Astrocyte (in vitro differentiated cells and primary cell): Measurements from ENCODE around the gene MARCHF10.

Experiments used
- EZH2 ChIP-seq: IDR thresholded peaks from 2 replicates; pipeline ENCODE4 v1.6.1; 2012; ENCODE audit warnings: mild to moderate bottlenecking, low read length, inconsistent platforms; ENCODE audit not compliant: insufficient read depth
- TF ChIP-seq, protein P1 (sequence below): IDR thresholded peaks from 2 replicates; pipeline ENCODE4 v1.5.1; 2011; ENCODE audit warnings: low read depth, mild to moderate bottlenecking, inconsistent platforms, low read length, moderate library complexity; ENCODE audit not compliant: insufficient read depth

GRCh38 chr17:62749926-62750325 lies 58.2 kb downstream of the MARCHF10 start:
- TF ChIP-seq, protein P1, sequence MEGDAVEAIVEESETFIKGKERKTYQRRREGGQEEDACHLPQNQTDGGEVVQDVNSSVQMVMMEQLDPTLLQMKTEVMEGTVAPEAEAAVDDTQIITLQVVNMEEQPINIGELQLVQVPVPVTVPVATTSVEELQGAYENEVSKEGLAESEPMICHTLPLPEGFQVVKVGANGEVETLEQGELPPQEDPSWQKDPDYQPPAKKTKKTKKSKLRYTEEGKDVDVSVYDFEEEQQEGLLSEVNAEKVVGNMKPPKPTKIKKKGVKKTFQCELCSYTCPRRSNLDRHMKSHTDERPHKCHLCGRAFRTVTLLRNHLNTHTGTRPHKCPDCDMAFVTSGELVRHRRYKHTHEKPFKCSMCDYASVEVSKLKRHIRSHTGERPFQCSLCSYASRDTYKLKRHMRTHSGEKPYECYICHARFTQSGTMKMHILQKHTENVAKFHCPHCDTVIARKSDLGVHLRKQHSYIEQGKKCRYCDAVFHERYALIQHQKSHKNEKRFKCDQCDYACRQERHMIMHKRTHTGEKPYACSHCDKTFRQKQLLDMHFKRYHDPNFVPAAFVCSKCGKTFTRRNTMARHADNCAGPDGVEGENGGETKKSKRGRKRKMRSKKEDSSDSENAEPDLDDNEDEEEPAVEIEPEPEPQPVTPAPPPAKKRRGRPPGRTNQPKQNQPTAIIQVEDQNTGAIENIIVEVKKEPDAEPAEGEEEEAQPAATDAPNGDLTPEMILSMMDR = no peak
- no peak for TF ChIP-seq EZH2
